ENCODE measurements around the gene GP9. TPM values are rescaled to one million over a fixed set of nuclear protein-coding genes. Genes with fewer than 3 reads are reported as not detected.

GP9 gene
- total RNA-seq (2014; rRNA removed) = not detected in 2 replicates
- polyA plus RNA-seq (2012) = not detected

- DNase-seq (ENCODE audit: low read depth) = no peak
These were observed at the start of gene GP9 for GRCh38 chr3:129060276-129061022. Gene GP9 (plus strand): TSS chr3:129060779. CDS start chr3:129061740, 961 bp downstream.

GRCh38 chr3:129013491-129013891 is 47.1 kb upstream of the GP9 start:
- no peak for DNase-seq (ENCODE audit: low read depth)

GRCh38 chr3:129014148-129014547 is 46.4 kb upstream of the GP9 start:
- DNase-seq (ENCODE audit: low read depth) = no peak

GRCh38 chr3:129014793-129015345 is 45.7 kb upstream of the GP9 start:
- no peak for DNase-seq (ENCODE audit: low read depth)

- DNase-seq (ENCODE audit: low read depth) = no peak
These were observed 45.0 kb upstream of the GP9 start for GRCh38 chr3:129015388-129016105.

- DNase-seq (ENCODE audit: low read depth) = no peak
These were observed 44.2 kb upstream of the GP9 start for GRCh38 chr3:129016356-129016719.

GRCh38 chr3:129016720-129017483 is 43.7 kb upstream of the GP9 start:
- DNase-seq (ENCODE audit: low read depth) = no peak

- no peak for DNase-seq (ENCODE audit: low read depth)
These were observed 43.1 kb upstream of the GP9 start for GRCh38 chr3:129017484-129017899.

- DNase-seq (ENCODE audit: low read depth) = no peak
These were observed 42.3 kb upstream of the GP9 start for GRCh38 chr3:129018271-129018670.

GRCh38 chr3:129018751-129019150 is 41.8 kb upstream of the GP9 start:
- no peak for DNase-seq (ENCODE audit: low read depth)

GRCh38 chr3:129019266-129019665 is 41.3 kb upstream of the GP9 start:
- no peak for DNase-seq (ENCODE audit: low read depth)

GRCh38 chr3:129020691-129021090 is 39.9 kb upstream of the GP9 start:
- no peak for DNase-seq (ENCODE audit: low read depth)

- no peak for DNase-seq (ENCODE audit: low read depth)
These were observed 39.4 kb upstream of the GP9 start for GRCh38 chr3:129021140-129021551.

- no peak for DNase-seq (ENCODE audit: low read depth)
These were observed 38.2 kb upstream of the GP9 start for GRCh38 chr3:129022114-129023007.

GRCh38 chr3:129023008-129023358 is 37.6 kb upstream of the GP9 start:
- no peak for DNase-seq (ENCODE audit: low read depth)

- DNase-seq (ENCODE audit: low read depth) = no peak
These were observed 36.7 kb upstream of the GP9 start for GRCh38 chr3:129023909-129024308.

GRCh38 chr3:129025108-129025507 is 35.5 kb upstream of the GP9 start:
- DNase-seq (ENCODE audit: low read depth) = no peak

GRCh38 chr3:129025691-129026435 is 34.7 kb upstream of the GP9 start:
- no peak for DNase-seq (ENCODE audit: low read depth)

- DNase-seq (ENCODE audit: low read depth) = peak; percentile 70
These were observed 33.6 kb upstream of the GP9 start for GRCh38 chr3:129026728-129027543.

- no peak for DNase-seq (ENCODE audit: low read depth)
These were observed 33.1 kb upstream of the GP9 start for GRCh38 chr3:129027544-129027880.
